Medulla oblongata (tissue), 1 donor: ENCODE data around the gene DMRT2.
A peak's percentile ranks its signal among the peaks of the same experiment; 100 is the strongest.

Experiments used
- DNase-seq: peaks from one replicate; pipeline ENCODE4 v3.0.0-alpha.2; 2015; ENCODE audit errors: extremely low spot score

The DMRT2 gene

DNA sequence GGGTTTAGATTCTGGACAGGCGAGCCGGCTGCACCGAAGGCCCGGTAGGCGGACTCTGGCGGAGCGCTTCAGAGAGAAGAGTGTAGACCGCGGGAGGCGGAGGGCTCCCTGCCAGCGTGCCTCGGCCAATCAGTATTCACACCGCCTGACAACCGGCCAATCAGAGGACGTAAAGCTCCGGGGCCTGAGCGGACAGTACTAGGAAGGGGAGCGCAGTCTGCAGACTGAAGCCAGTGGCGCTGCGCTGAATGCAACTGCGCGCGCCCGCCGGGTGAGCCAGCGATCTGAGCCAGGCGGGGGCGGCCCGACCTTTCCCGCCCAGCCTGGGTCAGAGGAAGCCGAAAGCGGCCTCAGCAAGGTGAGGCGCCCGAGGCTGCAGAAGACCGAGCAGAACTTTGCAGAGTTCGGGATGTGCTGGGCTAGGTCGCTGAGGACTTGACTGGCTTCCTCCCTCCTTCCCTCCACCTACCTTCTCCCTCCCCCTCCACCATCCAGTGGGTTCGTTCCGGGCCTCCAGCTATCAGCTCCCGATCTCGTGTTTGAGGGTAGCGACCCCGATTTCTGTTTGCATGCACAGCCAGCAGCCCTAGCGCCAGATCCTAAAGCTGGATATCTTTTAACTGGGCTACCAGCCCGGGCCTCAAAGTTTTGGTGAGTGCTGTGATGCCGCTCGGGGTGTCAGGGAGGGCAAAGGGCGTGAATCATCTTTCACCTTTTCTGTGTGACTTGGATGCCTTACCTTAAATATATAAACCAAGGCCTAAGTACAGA is at the start of gene DMRT2:
TSS of gene DMRT2 (plus strand) at position 233 of the 771 bp plus-strand sequence. CDS start 1,257 bp downstream, outside the sequence.
- peak; percentile 94 for DNase-seq

DNA sequence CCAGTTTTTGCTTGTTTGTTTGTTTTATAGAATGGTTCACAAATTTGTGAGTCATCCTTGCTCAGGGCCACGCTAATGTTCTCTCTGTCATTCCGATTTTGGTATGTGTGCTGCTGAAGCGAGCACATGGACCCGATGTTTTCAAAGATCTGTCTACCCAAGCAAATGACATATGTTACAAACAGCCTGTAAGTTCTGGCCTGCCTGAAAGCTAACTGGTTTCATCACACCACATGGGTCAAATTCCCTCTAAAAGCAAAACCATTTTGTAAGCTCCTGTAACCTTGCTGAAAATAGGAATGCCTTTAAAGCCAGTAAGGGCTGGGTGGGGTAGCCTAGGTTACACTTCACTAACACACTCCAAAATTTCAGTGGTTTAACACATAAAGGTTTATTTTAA is 48.3 kb upstream of the DMRT2 start:
- no peak for DNase-seq

DNA sequence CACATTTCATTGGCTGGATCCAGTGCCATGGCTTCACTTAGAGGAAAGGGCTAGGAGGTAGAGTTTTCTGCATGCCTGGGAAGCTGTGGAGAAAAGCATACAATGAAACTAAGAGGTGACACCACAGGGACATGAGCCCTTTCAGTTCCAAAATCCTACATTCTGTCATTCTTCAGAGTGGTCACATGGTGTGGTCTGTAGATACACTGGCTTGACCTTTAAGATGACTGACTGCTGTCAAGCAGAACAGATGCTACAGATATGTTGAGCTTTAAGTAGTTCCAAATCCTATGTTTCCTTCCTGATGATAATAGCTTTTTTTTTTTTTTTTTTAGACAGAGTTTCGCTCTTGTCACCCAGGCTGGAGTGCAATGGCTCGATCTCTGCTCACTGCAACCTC is 47.5 kb upstream of the DMRT2 start:
- no peak for DNase-seq

DNA sequence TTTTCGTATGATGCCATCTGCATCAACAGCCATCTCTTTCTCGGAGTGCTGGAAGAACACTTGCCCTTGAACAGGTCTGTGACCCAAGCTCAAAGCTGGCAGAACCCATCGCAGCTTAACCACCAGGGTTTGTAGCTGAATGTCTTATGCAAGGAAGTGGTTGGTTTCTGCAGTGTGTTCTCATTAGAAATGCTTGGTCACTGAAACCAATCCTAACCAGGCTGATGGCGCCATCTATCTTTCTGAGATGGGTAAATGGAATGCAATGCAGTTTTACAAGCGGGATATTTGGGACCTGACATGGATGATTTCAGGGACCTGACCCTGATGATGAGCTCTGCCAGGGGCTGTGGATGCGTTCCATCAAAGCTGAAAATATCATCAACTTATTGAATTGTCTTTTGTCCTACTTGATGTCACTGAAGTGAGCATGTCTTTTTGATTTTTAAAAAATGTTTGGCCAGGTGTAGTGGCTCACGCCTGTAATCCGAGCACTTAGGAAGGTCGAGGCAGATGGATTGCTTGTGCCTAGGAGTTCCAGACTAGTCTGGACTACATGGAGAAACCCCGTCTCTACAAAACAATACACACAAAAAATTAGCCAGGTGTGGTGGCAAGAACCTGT is 45.0 kb upstream of the DMRT2 start:
- peak; percentile 79 for DNase-seq

DNA sequence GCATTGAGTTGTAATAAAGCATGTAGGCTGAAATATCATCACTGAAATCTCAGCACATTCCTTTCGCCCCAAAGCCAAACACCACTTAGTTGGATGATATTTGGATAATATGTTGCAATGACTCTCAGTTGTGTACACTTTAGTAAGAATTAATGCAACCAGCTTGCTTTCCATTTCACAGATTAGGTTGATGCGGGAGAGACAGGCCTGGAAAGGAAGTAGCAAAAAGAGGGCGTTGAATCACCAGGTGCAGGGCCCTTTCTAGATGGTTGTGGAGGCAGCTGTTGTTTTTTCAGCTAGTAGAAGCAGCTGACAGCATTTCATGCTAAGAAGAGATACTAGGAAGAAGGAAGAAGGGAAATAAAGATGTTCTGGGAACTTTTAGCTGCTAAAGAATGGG is 42.8 kb upstream of the DMRT2 start:
- DNase-seq: no peak

DNA sequence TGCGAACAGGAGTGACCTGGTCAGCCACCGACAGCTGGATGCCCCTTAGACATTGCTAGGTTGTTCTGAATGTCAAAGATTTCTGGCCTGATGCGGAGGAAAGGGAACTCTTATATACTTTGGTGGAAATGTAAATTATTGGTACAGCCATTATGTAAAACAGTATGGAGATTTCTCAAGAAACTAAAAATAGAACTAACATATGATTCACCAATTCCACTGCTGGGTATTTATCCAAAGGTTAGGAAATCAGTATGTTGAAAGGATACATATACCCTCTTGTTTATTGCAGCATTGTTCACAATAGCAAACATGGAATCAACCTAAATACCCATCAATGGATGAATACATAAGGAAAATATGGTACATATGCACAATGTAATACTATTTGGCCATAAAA is 41.9 kb upstream of the DMRT2 start:
- DNase-seq: no peak

DNA sequence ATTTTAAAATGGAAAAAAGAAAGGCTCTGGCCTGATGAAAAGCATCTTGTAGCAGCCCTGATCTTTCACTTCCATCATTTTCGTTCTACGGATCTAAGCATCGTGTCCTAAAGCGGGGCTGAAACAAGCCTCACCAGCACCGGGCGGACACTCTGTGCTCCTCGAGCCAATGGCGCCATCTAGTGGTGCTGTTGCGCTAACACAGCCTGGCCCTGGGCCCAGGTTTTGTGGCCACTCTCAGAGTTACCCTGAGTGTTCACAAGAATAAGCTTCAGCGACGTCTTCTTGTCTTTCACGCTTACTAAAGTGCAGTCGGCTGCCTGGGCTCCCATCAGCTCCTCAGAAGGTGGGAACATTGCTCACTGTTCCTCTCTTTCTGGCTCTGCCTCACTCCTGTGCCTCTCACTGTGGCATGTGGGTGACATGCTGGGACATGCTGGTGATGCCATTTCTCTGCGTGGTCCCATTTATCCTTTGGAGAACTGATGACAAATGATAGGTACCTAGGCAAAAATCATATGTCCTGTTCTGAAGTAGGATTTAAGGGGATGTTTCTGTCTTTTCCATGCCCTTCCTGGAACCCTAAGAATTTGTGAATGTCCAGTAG is 41.0 kb upstream of the DMRT2 start:
- peak; percentile 93 for DNase-seq

DNA sequence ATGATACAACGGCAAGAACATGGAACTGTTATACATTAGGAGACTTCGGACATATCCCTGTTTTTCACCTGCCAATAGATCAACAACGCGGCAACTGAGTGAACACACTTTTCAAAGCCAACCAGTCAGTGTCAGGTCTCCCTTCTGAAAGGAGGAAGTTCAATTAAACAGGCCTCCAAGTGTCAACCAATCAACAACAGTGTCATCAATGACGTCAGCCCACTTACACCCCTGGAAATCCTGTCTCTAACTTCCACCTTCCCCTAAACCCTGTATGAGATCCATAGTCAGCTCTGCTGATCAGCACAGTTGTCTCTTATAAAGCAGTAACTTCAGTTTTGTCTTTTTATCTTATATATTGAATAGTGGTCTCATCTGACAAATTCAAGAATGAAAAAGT is 37.1 kb upstream of the DMRT2 start:
- no peak for DNase-seq

DNA sequence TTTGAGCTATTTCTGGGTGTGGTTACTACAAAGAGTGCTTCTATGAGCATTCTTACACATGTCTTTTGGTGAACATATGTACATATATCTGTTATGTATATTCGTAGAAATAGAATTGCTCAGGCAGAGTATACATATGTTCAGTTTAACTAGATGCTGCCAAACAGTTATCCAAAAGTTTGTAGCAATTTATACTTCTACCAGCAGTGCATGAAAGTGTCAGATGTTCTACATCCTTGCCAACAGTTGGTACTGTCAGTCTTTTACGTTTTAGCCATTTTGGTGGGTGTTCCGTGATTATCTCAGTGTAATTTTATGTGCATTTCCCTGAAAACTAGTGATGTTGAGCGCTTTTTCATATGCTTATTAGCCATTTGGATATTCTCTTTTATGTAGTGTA is 35.9 kb upstream of the DMRT2 start:
- no peak for DNase-seq

DNA sequence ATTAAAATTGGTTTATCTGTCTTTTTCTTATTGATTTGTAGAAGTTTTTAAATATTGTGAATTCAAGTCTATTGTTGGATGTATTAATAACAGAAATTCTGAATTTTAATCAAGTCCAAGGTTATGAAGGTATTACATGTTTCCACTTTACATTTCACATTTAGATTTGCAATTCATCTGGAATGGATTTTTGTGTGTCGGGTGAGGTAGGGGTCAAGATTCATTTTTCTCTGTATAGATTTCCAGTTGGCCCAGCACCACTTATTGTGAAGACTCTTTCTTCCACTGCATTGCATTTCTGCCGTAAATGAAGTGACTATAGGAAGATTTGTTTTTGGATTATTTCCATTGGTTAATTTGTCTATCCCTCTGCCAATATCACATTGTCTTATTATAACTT is 35.5 kb upstream of the DMRT2 start:
- no peak for DNase-seq

DNA sequence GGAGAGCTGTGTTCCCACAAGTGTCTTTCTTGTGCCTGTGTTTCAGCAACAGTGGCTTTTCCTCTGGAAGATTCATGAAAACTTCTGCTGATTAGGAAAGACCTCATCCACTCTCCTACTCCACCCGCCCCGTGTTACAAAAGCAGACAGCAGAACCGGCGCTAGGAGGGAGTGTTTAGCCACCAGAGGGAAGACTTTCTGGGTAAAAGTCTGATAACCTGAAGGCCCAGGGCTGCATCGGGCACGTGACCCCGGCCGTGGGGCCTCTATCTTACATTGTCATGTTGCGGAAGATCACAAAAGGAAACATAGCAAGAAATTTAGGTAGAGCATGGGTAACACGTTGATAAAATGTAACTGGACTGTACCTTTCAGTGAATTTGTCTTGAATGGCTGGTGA is 32.0 kb upstream of the DMRT2 start:
- no peak for DNase-seq

DNA sequence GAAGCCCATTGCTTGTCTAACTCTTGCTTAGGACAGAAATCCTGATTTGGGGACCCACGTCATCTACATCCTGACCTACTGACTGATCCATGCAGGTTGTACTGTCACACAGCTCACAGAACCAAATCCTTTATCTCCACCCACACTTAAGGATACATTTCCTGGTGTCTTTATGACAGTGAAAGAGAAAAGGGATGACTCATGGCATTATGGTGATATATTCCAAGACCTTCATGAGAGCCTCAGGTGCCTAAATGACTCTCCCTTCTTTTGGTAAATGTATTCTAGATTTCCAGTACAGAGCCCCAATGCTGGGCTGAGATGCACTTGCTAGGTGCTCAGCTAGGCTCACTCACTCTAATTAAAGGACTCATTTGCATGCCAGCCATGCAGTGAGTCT is 26.0 kb upstream of the DMRT2 start:
- no peak for DNase-seq

DNA sequence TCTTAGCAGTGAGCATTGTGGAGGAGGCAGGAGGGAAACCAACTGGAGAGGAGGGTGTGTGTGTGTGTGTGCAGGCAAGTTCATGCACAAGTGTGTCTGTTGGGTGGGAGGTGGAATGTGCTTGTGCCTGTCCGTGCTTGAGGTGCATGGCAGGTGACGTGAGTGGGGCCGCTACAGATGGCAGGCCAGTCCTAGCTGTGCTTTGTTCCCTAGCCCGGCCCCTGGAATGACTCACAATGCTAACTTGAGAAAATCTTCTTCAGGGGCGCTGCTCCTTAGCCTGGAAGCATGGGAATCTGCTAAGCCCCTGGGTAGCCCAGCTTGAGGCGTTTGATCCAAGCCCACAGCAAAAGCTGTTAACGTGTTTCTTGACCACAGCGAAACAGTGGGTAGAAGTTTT is 25.0 kb upstream of the DMRT2 start:
- no peak for DNase-seq

DNA sequence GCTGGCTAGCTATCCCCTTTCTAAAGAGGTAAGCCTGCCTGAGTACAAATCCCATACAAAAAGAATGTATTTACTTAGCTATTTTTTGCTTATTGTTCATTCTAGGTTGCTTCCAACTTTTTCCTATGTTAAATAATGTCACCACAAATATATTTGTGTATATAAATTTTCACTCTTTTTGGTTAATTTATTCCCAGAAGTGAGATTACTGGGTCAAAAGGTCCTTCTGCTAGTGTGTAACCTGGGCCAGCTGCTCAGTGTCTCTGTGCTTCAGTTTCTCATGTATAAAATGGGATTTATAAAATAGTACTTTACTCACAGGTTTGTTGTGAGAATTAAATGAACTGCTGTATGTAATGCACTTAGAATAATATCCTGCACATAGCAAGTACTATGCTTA is 23.9 kb upstream of the DMRT2 start:
- no peak for DNase-seq

DNA sequence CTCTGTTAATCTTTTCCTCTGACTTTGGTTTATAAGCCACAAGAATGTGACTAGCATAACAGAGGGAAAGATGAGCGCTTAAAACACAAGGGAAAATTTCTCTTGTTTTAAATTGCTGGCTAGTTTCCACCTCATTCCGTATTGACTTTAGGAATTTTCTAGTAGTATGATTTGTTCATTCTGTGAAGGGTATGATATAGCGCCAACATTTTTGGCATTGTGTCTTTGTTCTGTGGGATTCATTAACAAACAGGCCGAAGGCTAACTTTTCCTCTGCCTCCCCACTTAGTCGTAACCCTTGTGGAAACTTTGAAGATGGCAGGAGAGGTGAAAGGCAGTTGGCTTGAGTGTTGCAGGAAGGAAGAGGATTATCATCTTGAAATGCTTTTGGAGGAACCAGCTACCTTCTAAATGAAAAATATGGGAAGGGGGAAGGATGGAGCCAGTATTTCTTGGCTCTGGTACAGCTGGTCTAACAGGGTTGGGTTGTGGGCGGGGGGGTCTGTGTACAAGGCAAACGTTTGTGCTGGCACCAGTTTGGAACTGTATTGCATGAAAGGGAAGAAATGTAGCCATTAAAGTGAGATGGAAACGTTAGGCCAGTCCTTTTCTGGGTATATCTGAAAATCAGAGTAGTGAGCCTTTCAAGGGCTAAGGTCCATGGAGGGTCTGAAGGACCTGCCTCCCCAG is 21.5 kb upstream of the DMRT2 start:
- DNase-seq: no peak

DNA sequence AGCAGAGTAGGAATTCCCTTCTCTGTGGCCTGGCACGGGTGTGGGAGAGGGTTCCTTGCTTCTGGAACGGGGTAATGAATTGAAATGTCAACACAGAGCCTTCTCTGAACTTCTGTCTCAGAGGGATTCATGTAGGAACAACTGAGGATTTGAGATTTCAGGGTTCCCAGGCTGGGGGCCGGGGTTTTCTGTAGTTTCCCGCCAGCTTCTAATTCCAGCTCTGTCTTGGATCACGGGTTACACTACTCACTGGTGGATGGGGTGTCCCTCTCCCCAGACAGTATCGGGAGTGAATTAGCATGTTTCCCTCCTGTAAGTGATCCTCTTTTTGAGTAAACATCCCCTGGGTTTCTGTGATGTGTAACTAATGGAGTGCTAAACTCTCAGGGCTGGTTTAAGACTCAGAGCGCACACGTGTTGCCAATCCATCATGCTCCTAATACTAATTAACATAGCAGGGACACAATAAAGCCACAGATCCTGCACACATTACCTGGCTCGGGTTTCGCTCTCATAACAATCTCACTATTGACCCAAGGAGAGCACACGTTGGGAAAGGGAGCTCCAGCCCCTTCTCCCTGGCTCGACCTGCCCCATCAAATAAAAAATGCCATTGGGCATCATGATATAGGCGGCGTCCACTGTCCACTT is 18.1 kb upstream of the DMRT2 start:
- DNase-seq: no peak

DNA sequence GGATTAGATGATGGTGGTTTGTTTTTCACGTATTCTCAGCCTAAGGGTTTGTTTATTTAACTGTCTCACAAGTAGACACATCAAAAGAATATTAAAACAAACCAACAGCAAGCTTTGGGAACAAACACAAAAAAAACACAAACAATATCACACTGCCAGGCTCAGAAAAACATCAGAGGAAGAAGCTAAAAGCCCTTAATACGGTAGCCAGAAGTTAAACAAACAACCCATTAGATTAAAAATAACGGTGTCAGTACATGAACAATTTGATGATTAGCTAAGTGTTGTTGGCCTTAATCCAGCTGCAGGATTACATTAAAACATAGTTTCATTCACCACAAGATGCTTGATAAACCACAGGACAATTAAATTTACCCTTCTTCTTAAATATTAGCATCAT is 15.9 kb upstream of the DMRT2 start:
- no peak for DNase-seq

DNA sequence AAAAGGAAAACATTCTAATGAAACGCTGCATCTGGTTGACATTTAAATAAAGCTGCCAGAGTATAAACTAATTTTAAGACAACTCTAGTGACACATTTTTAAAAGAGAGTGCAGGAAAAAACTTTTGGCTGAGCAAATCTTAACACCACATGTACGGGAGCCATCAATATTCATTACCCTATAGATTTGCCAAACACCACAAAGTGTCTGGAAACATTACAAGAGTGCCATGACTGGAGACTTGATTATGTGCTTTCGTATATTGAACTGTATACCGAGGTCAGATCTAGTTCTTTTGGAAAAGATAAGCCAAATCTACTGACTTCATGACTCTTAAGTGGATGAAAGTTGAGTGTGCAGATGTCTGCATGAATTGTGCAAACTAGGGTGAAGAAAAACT is 10.6 kb upstream of the DMRT2 start:
- no peak for DNase-seq

DNA sequence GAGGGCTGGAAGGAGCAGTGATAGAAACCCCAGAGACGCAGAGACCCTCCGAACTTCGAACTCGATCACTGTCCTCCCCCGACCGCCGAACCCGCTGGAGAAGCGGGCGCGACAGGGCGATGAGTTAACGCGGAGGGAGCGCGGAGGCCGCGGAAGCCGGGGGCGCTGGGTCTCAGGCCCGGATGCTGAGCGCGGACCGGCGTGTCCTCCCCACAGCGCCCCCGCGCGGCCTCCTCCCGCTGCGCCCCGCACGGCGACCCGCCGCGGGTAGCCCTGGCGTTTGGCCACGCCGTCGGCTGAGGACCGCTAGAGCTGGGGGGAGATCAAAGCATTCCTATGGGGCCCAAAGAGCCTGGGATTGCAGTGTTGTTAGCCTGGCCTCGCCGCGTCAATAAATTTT is 7.7 kb upstream of the DMRT2 start:
- DNase-seq: no peak

DNA sequence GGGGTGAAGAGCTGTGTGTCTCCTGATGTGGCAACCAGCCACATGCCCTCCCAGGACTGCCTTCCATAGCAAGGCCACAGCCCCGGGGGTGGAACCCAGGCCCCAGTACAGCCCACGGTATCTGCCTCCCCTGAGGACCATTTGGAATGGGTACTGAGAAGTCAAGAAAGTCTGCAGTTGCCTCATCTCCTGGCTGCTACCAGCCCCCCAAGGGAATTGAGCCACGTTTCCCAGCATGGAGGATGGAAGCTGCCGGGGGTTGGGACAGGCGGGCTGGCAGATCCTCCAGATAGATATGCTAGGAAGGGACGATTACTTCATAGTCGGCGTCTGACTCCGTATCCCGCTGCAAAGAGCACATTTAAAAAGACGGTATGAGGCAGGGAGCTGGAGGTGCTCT is 5.5 kb upstream of the DMRT2 start:
- no peak for DNase-seq

DNA sequence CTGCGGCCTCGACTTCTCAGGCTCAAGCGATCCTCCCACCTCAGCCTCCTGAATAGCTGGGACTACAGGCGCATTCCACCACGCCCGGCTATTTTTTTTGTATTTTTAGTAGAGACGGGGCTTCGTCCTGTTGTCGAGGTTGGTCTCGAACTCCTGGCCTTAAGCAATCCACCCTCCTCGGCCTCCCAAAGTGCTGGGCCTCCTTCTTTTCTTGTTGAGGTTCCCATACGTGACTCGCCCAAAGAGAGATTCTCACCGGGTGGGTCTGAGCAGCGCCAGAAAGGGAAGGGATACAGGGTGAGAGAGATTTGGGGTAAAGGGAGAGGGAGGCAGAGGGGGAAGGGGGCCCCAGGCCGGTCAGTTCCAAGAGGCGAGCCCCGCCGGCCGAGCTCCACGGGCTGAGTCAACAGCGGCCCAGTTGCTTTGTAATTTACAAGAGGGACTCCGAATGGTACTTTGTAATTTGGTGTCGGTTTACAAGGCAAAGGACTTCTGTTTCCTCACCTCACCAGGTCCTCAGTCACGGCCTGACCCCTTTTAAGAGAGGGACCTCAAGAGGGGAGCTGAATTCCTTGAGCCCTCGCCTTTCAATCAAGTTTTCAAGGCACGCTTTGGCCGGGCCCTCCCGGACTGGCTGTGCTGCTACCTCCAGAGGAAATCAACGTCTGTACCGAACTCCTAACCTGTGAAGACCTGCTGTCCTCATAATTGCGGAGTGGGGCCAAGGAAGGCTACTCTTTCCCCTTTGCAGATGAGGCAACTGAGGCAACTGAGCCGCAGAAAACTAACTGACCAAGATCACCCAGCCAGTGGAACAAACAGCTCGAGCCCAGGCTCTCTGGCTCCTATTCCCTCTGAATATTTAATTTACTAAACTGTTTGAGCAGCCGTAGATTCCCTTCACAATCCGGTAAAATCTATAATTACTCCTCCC is 3.3 kb upstream of the DMRT2 start:
- DNase-seq: no peak
